Measurements from ENCODE around the gene DAPK1.

Gene DAPK1

DNA sequence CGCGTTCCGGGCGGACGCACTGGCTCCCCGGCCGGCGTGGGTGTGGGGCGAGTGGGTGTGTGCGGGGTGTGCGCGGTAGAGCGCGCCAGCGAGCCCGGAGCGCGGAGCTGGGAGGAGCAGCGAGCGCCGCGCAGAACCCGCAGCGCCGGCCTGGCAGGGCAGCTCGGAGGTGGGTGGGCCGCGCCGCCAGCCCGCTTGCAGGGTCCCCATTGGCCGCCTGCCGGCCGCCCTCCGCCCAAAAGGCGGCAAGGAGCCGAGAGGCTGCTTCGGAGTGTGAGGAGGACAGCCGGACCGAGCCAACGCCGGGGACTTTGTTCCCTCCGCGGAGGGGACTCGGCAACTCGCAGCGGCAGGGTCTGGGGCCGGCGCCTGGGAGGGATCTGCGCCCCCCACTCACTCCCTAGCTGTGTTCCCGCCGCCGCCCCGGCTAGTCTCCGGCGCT lies at the start of gene DAPK1:
Gene DAPK1, plus strand, starts transcription at position 264 of the 442 bp plus-strand sequence. CDS start 1,211 bp downstream, outside the sequence.
- DNase-seq = peak; percentile 7

DNA sequence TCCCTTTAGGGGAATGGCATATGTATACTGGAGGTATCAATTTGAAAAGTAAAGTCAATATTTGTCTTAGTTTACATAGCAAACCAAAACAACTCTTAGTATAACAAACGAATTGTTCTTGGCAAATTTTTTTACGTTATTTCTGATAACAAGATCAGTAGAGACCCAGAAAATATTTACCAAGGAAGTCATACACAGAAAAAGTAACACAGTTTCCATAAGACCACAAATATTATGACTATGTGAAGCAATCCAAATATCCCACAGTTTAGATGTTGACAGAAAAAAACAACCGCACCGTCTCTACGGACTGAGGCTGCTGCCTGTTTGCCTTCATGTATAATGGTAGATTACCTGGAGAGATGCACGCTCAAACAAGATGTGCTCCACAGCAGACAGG lies 46.5 kb upstream of the DAPK1 start:
- no peak for DNase-seq

DNA sequence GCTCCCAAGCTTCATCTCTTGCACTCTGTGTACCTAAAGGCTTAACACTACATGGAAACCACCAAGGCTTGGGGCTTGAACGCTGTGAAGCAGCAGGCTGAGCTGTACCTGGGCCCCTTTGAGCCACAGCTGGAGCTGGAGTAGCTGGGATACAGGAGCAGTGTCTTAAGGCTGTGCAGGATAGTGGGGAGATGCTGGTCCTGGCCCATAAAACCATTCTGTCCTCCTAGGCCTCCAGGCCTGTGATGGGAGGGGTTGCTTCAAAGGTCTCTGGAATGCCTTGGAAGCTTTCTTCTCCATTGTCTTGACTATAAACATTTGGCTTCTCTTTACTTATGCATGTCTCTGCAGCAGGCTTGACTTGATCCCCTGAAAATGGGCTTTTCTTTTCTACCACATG lies 42.3 kb upstream of the DAPK1 start:
- DNase-seq = no peak

DNA sequence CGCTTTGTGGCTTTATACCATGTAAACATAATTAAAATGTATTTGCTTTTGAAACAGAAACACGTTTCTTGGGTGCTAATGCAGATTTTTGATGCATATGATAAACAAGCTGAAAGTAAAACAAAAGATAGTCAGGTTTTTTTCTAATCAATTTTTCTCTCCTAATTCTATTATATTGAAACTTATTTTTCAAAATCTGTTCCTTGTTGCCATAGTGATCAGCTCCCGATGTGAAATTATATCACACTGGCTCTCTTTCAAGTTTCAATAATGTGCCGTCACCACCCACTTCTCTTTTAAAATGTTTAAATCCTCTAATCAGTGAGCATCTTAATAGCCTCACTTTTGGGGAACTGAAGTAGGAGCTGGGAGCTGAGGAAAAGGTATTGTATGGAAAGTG lies 36.4 kb upstream of the DAPK1 start:
- DNase-seq = no peak

DNA sequence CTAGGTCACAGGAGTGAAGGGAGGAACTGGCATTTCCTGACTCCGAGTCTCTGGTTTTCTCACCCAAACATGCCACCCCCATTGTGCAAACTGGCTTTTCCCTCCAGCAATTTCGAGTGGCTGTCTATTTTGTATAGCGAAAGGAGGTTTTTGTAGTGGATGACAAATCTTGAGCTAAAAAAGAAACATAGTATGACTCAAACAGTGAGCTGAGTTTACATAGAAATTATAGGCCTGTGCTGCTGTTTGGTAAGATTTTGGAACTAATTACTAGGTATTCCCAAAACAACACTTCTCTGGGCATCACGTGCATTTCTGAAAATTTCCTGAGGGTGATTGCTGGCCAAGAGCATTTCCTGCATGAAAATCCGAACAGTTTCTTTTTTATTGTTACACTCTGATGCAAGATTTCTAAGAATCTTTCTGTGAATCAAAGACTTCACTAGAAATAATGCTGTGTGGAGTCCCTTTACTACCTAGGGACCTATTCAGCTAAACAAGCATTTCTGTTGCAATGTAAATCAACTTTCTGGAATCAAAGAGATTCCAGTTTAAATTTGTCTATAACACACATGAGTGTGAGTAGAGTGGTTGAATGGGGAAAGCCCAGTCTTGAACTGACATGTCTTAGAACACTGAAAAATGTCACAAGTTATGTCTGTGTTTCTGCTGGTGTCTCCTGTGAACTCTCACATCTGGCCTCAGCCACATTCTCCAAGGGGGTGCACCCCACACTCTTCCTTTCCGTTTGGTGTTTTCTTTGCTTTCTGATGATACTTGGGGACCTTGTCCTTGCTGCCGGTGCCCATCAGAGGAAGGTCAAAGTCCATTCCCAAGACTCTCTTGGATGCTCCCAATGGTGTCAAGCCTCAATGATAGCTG lies 33.3 kb upstream of the DAPK1 start:
- no peak for DNase-seq

DNA sequence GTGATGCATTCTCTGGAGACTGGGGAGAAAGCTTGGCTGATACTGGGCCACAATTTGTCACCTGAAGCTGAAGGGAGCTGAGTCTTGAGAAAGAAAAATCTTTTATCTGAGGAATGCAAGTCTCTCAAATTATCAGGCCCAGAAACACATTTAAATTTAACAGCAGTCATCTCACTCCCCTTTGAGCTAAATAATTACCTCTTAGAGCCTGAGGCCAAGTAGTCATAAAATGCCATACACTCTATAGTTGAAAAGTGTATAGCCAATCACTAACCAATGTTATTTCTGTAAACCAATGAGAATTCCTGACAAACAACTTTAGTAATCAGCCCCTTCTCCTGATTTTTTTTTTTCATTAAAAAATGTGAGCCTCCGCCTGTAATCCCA lies 32.7 kb upstream of the DAPK1 start:
- no peak for DNase-seq

DNA sequence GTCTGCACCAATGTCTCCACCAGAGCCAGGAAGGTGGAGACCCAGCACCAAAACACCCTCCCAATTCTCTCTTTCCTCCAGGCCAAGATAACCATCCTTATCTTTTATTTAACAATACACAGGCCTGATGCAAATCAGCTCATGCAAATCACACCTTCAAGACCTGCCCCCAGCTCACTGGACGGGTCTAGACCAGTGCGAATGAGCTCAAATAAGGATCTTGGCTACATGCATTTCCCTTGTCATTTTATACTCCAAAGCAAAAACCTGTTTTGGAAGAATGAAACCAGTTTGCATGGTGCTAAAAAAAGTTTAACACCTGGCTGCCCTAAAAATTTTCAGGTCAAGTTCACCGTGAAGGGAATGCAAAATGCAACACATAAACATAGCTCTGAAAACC lies 31.9 kb upstream of the DAPK1 start:
- no peak for DNase-seq

DNA sequence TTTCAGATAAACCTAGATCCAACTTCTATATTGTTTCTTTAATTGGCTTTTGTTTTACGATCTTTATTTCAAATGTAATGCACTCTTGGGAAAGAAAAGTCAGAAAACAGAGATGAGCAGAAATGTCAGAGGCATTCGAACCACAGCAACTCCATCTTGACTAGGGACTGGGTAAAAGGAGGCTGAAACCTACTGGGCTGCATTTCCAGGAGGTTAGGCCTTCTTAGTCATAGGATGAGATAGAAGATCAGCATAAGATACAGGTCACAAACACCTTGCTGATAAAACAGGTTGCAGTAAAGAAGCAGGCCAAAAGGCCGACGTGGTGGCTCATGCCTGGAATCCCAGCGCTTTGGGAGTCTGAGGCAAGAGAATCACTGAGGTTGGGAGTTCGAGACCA lies 30.5 kb upstream of the DAPK1 start:
- no peak for DNase-seq

DNA sequence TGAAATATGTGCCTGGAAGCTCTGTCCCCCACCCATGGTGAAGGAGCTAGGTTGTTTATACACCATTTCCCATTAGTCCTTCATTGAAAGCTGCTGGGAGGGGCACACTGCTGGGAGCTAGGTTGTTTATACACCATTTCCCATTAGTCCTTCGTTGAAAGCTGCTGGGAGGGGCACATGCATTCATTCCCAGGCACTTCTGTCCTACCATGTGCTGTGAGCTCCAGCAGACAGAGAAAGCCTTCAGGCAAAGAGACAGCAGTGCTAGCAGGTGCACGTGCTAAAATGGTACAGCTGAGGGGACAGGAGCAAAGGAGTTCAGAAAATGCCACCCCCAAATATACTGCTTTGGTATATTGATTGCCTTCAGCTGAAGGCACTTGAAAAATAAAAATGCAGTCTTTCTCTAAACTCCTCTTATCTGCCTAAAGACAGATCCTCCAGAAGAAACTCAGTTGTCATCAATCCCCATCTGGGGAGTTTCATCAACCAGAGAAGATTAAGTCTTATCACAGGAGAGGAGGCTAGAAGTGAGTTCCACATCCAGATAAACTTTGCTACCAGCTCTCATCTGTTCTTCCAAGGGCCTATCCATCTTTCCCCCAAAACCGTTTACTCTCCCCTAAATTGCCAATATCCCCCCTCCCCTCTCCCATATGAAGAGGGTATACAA lies 27.7 kb upstream of the DAPK1 start:
- DNase-seq = no peak

DNA sequence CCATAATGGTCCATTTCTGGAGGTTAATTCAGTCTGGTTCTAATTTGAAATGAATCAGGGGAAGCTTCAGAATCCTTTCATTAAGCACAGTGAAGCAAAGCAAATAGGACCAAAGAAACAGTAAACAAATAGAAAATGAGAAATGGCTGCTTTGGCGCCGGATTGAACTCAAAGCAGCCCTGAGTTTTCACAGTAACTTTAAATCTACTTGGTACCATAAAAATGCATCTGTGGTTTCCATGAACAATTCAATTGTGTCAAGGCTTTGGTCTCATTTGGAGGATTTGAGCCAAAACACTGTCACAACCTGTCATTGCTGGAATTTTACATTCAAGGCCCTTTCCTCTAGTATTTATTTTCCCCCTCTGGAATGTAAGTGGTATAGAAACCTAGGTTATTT lies 25.9 kb upstream of the DAPK1 start:
- DNase-seq = no peak

DNA sequence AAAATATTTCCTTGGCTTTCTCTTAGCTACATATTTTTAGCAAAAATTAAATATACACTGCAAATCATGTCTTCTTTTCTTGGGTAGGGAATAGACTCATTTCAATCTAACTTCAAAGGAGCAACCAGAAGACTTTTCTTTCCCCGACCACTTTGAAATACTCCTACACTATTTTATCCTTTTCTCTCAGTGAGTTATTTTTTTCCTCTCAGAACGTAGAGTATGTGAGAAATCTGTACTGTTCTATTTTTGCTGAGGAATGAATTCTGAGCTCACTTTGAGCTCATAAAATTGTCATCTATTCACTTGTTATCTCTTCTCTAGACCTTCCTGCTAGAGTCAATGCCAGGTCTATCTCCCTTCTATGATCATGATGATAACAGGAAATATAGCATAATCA lies 22.2 kb upstream of the DAPK1 start:
- DNase-seq = no peak

DNA sequence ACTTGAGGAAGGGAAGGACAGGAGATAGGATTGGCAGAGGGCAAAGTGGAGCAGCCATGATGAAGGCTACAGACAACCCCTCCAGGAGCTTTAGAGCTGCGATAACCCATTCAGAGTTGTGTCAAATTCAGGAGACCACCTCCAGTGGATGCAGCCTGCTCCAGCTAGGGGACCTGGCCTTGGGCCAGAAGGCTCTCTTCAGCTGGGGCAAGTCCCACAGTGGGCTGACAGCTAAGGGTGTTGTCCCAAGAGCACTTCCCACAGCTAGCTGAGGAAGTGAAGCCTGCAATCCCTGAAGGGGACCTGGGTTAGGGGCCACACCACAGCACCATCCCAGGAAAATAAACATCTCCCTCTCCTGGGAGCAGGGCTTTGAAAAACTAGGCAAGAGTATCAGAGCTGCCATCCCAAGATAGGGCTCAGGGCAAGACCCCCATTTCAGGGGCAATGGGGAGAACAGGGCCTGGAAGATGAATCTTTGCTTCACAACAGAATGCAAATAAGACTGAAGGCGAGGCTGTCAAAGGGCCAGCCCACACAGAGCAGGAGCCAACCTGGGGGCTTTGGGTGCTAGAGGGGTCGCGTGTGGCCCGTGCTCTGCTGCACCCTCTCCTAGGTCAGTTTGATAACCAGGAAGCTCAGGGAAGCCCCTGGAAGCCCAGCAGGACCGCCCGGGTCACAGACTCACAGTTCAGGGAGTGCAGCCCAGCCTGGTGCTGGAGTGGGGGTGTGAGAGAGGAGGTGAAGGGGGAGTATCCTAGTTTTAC lies 19.3 kb upstream of the DAPK1 start:
- no peak for DNase-seq

DNA sequence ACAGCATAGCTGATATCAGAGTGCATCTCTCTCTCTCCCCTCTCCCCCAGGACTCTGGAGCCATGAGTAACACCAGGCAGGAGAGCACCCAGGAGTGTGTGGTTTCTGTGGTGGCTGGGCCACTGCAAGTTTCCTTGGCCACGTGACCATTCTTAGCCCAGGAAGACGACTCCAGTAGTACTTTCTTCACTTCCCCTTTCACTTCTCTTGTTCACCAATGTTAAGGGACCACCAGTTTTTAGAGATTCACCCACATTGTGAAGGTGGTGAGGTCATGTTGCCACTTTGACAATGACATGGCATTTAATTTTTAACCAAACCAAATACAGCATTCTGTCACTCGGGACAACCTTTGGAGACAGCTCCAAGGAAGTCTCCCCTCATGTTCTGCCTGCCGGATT lies 17.9 kb upstream of the DAPK1 start:
- peak; percentile 24 for DNase-seq

DNA sequence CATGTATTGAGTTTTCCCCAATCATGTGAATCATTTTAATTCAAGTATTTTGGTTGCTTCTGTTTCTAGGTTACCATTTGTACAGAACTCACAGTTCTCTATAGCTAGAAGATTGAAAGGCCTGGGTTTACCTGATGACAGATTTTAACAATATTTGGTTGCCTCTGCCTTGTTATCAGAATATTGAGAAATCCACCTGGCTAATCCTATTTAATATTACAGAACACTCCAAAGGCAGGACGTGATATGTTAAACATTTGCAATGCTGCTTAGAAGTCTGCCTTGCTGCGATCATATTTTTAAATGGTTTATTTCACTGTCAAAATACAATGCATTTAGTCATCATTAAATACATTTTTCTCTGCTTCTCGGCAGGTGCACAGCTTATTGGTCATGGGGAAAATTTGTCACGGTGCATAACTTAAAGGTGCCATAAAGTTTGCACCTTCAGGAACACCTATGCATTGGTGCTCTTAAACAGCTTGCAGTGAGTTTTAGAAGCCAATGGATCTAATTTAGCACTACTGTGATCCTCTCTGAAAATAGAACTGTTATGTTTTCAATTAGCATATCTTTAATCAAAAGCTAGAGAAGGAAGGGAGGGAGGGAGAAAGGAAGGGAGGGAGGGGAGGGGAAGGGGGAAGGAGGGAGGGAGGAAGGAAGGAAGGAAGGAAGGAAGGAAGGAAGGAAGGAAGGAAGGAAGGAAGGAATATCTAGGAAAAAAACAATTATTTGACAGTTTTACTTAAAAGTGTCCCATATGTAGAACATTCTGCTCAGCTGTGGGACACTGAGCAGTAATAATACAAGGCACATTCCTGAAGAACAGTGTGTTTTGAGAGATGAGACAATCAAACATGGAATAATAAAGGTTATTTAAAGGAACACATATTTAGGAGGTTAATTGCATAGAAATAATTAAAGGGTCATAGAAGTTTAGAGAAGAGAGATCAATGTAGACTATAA lies 15.5 kb upstream of the DAPK1 start:
- no peak for DNase-seq

DNA sequence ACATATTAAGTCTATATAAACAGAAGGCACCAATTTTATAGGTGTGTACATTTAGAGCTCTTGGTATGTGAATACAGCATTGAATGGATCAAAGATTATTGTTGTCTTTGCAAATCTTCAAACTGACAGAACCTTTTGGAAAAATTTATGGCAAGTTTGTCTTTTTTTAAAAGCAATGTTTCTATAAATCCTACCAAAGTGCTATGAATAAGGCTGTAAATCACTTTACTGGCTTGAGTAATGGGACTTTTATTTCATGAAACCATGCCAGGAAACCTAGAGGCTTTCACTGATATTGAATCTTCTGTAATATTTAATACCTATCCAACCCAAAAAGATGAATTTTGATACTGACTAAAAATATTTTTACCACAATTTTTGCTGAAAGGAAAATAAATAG lies 7.4 kb upstream of the DAPK1 start:
- no peak for DNase-seq

DNA sequence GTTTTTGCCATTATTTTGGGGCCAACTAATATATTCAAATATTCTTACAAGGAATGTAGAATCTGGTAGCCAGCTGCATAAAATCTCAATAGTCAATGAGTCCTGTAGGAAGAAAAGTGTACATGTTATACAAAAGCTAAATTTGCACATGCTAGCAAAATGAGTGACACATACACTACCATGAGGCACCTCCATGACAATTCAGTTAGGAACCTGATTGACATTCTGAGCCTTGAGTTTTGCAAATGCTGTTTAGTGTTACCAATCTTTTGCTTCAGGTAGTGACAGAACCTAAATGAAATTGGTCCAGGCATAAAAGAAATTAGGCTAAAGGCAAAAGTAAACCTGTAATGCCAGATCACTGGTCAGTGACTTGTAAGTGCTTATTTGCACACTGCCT lies 6.8 kb upstream of the DAPK1 start:
- no peak for DNase-seq

DNA sequence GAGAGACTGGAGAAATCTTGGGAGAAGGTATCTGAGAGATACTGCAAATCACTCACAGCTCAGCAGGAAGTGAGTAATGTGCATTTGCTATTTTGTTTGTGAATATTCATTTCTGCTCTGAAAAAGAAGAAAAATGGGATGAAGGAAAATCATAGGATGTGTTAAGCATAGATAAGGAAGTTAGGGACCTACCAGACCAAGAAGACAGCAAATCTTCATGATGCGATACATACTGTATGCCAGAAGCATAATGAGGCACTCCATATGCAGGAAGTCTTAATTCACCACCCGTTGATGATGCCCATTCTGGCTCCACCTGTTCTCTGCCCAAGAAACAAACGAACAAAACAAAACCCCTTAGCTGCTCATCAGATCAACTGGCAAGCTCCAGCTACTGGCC lies 6.1 kb upstream of the DAPK1 start:
- DNase-seq = no peak

DNA sequence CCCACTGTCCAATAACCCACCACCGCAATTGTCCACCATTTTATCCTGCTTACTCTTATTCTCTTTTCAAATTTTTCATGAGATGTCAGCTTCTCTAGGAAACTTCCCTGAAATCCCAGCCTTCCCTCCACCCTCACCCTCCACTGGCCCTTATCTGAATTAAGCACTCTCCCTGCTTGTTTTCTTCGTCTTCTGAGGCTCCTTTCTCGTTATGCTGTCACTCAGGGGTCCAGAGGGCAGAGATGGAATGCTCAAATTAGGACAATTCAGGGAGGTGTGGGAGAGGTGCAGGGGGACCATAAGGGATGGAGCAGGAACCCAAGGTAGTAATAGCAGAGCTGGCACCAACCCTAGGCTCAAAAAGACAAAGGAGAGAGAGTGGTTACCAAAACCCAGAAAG lies 5.0 kb upstream of the DAPK1 start:
- no peak for DNase-seq

DNA sequence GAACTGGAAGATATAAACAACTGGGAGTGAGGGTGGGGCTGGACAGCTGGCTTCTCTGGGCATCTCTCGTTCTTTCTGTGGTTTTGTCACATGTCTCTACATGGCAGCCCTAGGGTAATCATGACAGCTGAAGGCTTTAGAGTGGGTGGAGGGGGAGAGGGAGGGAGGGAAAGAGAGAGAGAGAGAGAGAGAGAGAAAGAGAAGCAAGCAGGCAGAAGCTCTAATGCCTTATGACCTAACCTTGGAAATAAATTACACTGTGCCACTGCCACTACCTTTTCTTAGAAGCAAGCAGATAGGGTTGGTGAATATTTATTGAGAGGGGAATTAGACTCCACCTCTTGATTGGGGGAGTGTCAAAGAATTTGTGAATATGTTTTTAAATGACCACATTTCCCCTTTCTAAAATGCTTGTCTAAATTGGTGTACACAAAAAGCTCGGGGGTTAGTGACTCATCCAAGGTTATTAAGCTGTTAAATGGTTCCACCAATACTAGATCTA lies 2.6 kb upstream of the DAPK1 start:
- DNase-seq = no peak

DNA sequence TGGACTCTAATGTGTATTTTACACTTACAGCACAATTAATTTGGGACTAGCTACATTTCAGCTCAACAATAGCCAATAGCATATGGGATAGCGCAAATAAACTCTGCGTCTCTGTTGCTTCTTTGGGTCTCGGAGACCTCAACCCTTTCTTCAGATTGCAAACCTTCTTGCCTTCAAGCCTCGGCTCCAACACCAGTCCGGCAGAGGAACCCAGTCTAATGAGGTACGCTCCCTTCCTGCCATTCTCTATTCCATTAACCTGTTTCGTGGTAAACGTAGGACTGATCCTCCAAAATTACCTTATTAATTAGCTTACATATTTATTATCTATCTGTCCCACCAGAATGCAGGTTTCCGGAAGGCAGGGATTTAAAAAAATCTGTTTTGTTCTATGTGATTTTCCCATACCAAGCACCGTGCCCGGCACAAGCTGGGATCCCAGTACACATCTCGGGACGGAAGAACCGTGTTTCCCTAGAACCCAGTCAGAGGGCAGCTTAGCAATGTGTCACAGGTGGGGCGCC lies 525 bp upstream of the DAPK1 start:
- no peak for DNase-seq

DNA sequence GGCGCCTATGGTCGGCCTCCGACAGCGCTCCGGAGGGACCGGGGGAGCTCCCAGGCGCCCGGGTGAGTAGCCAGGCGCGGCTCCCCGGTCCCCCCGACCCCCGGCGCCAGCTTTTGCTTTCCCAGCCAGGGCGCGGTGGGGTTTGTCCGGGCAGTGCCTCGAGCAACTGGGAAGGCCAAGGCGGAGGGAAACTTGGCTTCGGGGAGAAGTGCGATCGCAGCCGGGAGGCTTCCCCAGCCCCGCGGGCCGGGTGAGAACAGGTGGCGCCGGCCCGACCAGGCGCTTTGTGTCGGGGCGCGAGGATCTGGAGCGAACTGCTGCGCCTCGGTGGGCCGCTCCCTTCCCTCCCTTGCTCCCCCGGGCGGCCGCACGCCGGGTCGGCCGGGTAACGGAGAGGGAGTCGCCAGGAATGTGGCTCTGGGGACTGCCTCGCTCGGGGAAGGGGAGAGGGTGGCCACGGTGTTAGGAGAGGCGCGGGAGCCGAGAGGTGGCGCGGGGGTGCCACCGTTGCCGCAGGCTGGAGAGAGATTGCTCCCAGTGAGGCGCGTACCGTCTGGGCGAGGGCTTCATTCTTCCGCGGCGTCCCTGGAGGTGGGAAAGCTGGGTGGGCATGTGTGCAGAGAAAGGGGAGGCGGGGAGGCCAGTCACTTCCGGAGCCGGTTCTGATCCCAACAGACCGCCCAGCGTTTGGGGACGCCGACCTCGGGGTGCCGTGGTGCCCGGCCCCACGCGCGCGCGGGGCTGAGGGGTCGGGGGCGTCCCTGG lies 561 bp downstream of the DAPK1 start:
- no peak for DNase-seq
